Liver (tissue), 9 donors: ENCODE measurements around the gene MYOG. TPM values are rescaled to one million over a fixed set of nuclear protein-coding genes. Genes with fewer than 3 reads are reported as not detected.

Source experiments
- DNase-seq: peaks from one replicate; pipeline ENCODE4 v3.0.0-alpha.2; 2017; ENCODE audit warnings: low spot score
- H3K27ac ChIP-seq, 2 donors: one replicate each; pipeline ENCODE4 v1.7.0; 2013; ENCODE audit warnings: inconsistent platforms in 2 of 2, low read length in 2 of 2, control low read depth in 1 of 2, low read depth in 1 of 2, mild to moderate bottlenecking in 1 of 2
- H3K27me3 ChIP-seq, 4 donors: one replicate each; pipeline versions ENCODE4 v1.6.1 to v1.7.0; 2013; ENCODE audit warnings: low read length in 3 of 4, inconsistent platforms in 1 of 4, mild to moderate bottlenecking in 1 of 4, moderate library complexity in 1 of 4; ENCODE audit not compliant: control insufficient read depth in 4 of 4, insufficient read depth in 4 of 4
- H3K36me3 ChIP-seq, 4 donors: one replicate each; pipeline versions ENCODE4 v1.6.1 to v1.7.0; 2013; ENCODE audit warnings: low read length in 3 of 4, mild to moderate bottlenecking in 3 of 4, low read depth in 1 of 4, moderate library complexity in 1 of 4; ENCODE audit not compliant: control insufficient read depth in 4 of 4, insufficient read depth in 3 of 4
- H3K4me1 ChIP-seq, 4 donors: one replicate each; pipeline versions ENCODE4 v1.6.1 to v1.7.0; 2013; ENCODE audit warnings: low read length in 3 of 4, mild to moderate bottlenecking in 3 of 4, moderate library complexity in 1 of 4; ENCODE audit not compliant: control insufficient read depth in 4 of 4, insufficient read depth in 4 of 4
- H3K4me3 ChIP-seq, 3 donors: one replicate each; pipeline versions ENCODE4 v1.6.1 to v1.7.0; 2013; ENCODE audit warnings: low read length in 3 of 3, control low read depth in 1 of 3, low read depth in 1 of 3, mild to moderate bottlenecking in 1 of 3
- H3K9ac ChIP-seq, 2 donors: one replicate each; pipeline ENCODE4 v1.7.0; 2013; ENCODE audit warnings: low read length in 2 of 2, mild to moderate bottlenecking in 2 of 2, moderate library complexity in 2 of 2, control low read depth in 1 of 2, low read depth in 1 of 2
- H3K9me3 ChIP-seq, 4 donors: one replicate each; pipeline versions ENCODE4 v1.6.1 to v1.7.0; 2013; ENCODE audit warnings: low read length in 3 of 4; ENCODE audit not compliant: control insufficient read depth in 4 of 4
- FOXA2 ChIP-seq: IDR thresholded peaks from 2 replicates; pipeline ENCODE4 v1.6.1; 2016; ENCODE audit warnings: antibody characterized with exemption
- GABPA ChIP-seq, 2 donors: IDR thresholded peaks in 1 of 2; conservative IDR thresholded peaks in 1 of 2; 2 replicates each; pipeline ENCODE4 v1.6.1; 2016; ENCODE audit warnings: antibody characterized with exemption in 2 of 2, mild to moderate bottlenecking in 1 of 2, moderate library complexity in 1 of 2
- HNF4G ChIP-seq: IDR thresholded peaks from 2 replicates; pipeline ENCODE4 v1.6.1; 2016; ENCODE audit warnings: antibody characterized with exemption
- JUND ChIP-seq, 2 donors: IDR thresholded peaks; 2 replicates each; pipeline ENCODE4 v1.6.1; 2016; ENCODE audit warnings: antibody characterized with exemption in 2 of 2
- NR2F2 ChIP-seq: IDR thresholded peaks from 2 replicates; pipeline ENCODE4 v1.6.1; 2016; ENCODE audit warnings: antibody characterized with exemption
- RAD21 ChIP-seq, 2 donors: IDR thresholded peaks; 2 replicates each; pipeline ENCODE4 v1.6.1; 2016; ENCODE audit warnings: antibody characterized with exemption in 2 of 2, mild to moderate bottlenecking in 2 of 2
- RXRA ChIP-seq, 2 donors: IDR thresholded peaks; 2 replicates each; pipeline ENCODE4 v1.6.1; 2017 to 2018; ENCODE audit warnings: antibody characterized with exemption in 2 of 2, mild to moderate bottlenecking in 1 of 2
- SP1 ChIP-seq: IDR thresholded peaks from 2 replicates; pipeline ENCODE4 v1.6.1; 2018; ENCODE audit warnings: antibody characterized with exemption, mild to moderate bottlenecking
- YY1 ChIP-seq: IDR thresholded peaks from 2 replicates; pipeline ENCODE4 v1.6.1; 2016; ENCODE audit warnings: antibody characterized with exemption, mild to moderate bottlenecking
- WGBS: extraction: QIAGEN DNeasy Blood & Tissue Kit; methylation state at CpG from one replicate; pipeline ENCODE4 v1.1.7; 2013; 5-methylcytosine and 5-hydroxymethylcytosine counted together
- polyA plus RNA-seq, 2 donors: library from polyadenylated mRNA; stranded (reverse) in 1 of 2; unstranded in 1 of 2; fragments of 200-250 nt in 1 of 2; fragments of >200 nt in 1 of 2; fragmentation: Nextera tagmentation in 1 of 2; extraction: Ambion mirVana in 1 of 2; gene quantifications; one replicate each; pipeline versions ENCODE4 v1.2.1 to v1.2.3, GENCODE V29; 2013 to 2015
- total RNA-seq, 2 donors: library from RNA; depleted of rRNA; stranded (reverse); fragments of >200 nt; gene quantifications; one replicate each; pipeline ENCODE4 v1.2.3, GENCODE V29; 2014
- TF ChIP-seq, protein P1 (sequence below): IDR thresholded peaks from 2 replicates; pipeline ENCODE4 v1.6.1; 2016; ENCODE audit warnings: antibody characterized with exemption
- TF ChIP-seq, protein P2 (sequence below): IDR thresholded peaks from 2 replicates; pipeline ENCODE4 v1.6.1; 2016; ENCODE audit warnings: antibody characterized with exemption
- TF ChIP-seq, protein P3 (sequence below): fragments of 150-350 bp; IDR thresholded peaks from 2 replicates; pipeline ENCODE4 v1.5.1; 2017; ENCODE audit warnings: improper control_type of control experiment, low read depth, low read length; ENCODE audit not compliant: missing input control
- TF ChIP-seq, protein P4 (sequence below): IDR thresholded peaks from 2 replicates; pipeline ENCODE4 v1.6.1; 2016; ENCODE audit warnings: antibody characterized with exemption, mild to moderate bottlenecking
- donor health status: healthy.
- donor health status: healthy.
- donor health status: healthy.
- donor health status: healthy.
- donor health status: healthy.

The MYOG gene
- total and polyA plus RNA-seq, 4 donors: not detected

DNA sequence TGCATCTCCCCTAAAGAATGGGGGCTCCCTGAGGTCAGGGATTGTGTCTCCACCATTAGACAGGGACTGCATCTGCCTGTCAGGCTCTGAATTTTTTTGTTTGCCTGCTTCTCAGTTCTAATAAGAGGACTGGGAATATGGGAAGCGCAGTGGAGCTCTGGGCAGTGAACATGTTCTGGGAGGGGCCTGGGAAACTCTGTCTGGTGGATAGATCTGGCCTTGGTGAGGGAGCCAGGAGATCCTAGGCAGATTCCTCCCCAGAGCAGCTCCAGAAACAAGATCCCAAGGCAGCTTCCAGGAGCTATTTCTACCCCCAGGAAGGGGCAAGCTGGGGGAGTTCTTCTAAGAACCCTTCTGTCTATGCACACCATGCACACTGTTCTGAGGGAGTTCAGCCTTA lies 12.6 kb upstream of the MYOG start:
- 98% methylated on average over 1 of the region's 1 CpG for WGBS
- H3K27me3 ChIP-seq: no peaks in the 10 kb centered on the region
- peaks cover 0 to 10% (median 4%) of the 10 kb centered on the region in 4 donors for H3K4me1 ChIP-seq
- no peak overlapping the region for H3K9ac ChIP-seq
- no peak overlapping the region for H3K4me3 ChIP-seq
- TF ChIP-seq, protein P1, sequence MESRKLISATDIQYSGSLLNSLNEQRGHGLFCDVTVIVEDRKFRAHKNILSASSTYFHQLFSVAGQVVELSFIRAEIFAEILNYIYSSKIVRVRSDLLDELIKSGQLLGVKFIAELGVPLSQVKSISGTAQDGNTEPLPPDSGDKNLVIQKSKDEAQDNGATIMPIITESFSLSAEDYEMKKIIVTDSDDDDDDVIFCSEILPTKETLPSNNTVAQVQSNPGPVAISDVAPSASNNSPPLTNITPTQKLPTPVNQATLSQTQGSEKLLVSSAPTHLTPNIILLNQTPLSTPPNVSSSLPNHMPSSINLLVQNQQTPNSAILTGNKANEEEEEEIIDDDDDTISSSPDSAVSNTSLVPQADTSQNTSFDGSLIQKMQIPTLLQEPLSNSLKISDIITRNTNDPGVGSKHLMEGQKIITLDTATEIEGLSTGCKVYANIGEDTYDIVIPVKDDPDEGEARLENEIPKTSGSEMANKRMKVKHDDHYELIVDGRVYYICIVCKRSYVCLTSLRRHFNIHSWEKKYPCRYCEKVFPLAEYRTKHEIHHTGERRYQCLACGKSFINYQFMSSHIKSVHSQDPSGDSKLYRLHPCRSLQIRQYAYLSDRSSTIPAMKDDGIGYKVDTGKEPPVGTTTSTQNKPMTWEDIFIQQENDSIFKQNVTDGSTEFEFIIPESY: no peak
- TF ChIP-seq, protein P2, sequence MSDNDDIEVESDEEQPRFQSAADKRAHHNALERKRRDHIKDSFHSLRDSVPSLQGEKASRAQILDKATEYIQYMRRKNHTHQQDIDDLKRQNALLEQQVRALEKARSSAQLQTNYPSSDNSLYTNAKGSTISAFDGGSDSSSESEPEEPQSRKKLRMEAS: no peak
- TF ChIP-seq, protein P3, sequence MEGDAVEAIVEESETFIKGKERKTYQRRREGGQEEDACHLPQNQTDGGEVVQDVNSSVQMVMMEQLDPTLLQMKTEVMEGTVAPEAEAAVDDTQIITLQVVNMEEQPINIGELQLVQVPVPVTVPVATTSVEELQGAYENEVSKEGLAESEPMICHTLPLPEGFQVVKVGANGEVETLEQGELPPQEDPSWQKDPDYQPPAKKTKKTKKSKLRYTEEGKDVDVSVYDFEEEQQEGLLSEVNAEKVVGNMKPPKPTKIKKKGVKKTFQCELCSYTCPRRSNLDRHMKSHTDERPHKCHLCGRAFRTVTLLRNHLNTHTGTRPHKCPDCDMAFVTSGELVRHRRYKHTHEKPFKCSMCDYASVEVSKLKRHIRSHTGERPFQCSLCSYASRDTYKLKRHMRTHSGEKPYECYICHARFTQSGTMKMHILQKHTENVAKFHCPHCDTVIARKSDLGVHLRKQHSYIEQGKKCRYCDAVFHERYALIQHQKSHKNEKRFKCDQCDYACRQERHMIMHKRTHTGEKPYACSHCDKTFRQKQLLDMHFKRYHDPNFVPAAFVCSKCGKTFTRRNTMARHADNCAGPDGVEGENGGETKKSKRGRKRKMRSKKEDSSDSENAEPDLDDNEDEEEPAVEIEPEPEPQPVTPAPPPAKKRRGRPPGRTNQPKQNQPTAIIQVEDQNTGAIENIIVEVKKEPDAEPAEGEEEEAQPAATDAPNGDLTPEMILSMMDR: no peak
- TF ChIP-seq YY1 (no peak), HNF4G (no peak), JUND (IDR thresholded peaks at IDR 0.05) (no peak), RXRA (IDR thresholded peaks at IDR 0.05) (no peak), NR2F2 (no peak), FOXA2 (no peak), SP1 (no peak)
- H3K36me3 ChIP-seq: no peaks in the 10 kb centered on the region
- peaks cover 0 to 17% (median 6%) of the 10 kb centered on the region in 4 donors for H3K9me3 ChIP-seq
- H3K27ac ChIP-seq: no peak overlapping the region
- DNase-seq: no peak

DNA sequence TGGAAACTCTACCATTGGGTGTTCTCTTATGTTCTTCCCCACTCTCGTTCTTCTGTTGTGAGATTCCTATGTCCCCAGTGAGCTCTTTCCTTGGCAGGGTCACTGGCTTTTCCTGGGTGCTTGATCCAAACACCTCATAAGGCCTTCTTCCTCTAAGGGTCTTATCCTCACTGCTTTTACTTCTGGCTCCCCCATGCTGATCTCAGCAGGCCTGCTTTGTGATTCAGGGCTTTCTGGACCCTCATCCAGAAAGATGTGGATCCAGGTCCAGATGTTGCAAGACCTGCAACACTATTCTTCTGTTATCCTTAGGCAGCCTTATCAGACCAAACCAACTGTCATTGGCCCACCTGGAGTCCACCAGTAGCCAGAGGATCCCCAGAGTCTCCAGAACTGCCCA lies 11.2 kb upstream of the MYOG start:
- Histone ChIP-seq H3K4me3 (no peak overlapping the region), H3K27me3 (no peaks in the 10 kb centered on the region)
- no peak for DNase-seq

More for the DNA sequence above, 11.2 kb upstream of the MYOG start:
- Histone ChIP-seq H3K9me3 (peaks cover 0 to 17% (median 6%) of the 10 kb centered on the region in 4 donors), H3K4me1 (peaks cover 0 to 3% (median 1%) of the 10 kb centered on the region in 4 donors), H3K36me3 (no peaks in the 10 kb centered on the region), H3K27ac (no peak overlapping the region), H3K9ac (no peak overlapping the region)
- WGBS: 68% methylated on average over 1 of the region's 1 CpG
- TF ChIP-seq HNF4G: no peak
- no peak for TF ChIP-seq FOXA2
- TF ChIP-seq, protein P4, sequence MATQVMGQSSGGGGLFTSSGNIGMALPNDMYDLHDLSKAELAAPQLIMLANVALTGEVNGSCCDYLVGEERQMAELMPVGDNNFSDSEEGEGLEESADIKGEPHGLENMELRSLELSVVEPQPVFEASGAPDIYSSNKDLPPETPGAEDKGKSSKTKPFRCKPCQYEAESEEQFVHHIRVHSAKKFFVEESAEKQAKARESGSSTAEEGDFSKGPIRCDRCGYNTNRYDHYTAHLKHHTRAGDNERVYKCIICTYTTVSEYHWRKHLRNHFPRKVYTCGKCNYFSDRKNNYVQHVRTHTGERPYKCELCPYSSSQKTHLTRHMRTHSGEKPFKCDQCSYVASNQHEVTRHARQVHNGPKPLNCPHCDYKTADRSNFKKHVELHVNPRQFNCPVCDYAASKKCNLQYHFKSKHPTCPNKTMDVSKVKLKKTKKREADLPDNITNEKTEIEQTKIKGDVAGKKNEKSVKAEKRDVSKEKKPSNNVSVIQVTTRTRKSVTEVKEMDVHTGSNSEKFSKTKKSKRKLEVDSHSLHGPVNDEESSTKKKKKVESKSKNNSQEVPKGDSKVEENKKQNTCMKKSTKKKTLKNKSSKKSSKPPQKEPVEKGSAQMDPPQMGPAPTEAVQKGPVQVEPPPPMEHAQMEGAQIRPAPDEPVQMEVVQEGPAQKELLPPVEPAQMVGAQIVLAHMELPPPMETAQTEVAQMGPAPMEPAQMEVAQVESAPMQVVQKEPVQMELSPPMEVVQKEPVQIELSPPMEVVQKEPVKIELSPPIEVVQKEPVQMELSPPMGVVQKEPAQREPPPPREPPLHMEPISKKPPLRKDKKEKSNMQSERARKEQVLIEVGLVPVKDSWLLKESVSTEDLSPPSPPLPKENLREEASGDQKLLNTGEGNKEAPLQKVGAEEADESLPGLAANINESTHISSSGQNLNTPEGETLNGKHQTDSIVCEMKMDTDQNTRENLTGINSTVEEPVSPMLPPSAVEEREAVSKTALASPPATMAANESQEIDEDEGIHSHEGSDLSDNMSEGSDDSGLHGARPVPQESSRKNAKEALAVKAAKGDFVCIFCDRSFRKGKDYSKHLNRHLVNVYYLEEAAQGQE: no peak
- TF ChIP-seq RAD21 (IDR thresholded peaks at IDR 0.05): no peak
- no peak for TF ChIP-seq SP1
- no peak for TF ChIP-seq GABPA (IDR thresholded peaks at IDR 0.05 in 1 of 2, conservative IDR thresholded peaks at IDR 0.05 in 1 of 2)
